ENCODE measurements around the gene ACVRL1. TPM values are rescaled to one million over a fixed set of nuclear protein-coding genes. Genes with fewer than 3 reads are reported as not detected.

The ACVRL1 gene
- total and polyA plus RNA-seq, 9 of the 15 experiments (the other 6 are each of a cell fraction or from before 2014, with no cell fraction given), result 0.07 to 1.4 (median 0.30) TPM

- TF ChIP-seq ZBTB1 (CRISPR knock-in tag; IDR thresholded peaks at IDR 0.05; ENCODE audit: borderline replicate concordance, low read depth) (peak; percentile 95), ZFPM2 (CRISPR knock-in tag; IDR thresholded peaks at IDR 0.05) (no peak), SIRT6 (IDR thresholded peaks at IDR 0.05; ENCODE audit: low read depth, low read length) (no peak), ZNF134 (CRISPR knock-in tag; conservative IDR thresholded peaks at IDR 0.05) (no peak)
These were observed 6.0 kb upstream of the ACVRL1 start (continued) for GRCh38 chr12:51901121-51901817.

DNA sequence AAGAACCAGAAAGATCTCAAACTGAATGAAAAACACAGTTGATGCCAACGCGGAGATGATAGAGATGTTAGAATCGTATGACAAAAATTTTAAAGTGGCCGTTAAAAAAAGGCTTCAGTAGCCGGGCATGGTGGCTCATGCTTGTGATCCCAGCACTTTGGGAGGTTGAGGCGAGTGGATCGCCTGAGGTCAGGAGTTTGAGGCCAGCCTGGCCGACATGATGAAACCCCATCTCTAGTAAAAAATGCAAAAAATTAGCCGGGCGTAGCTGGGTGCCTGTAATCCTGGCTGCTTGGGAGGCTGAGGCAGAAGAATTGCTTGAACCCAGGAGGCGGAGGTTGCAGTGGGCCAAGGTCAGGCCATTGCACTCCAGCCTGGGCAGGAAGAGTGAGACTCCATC is 5.4 kb upstream of the ACVRL1 start:
- no TSS peak for BruUV-seq (replicated peaks)
- peaks cover 24 to 30% of the 10 kb centered on the region in 2 experiments for H3K4me1 ChIP-seq (replicated peaks in 1 of 2; ENCODE audit: control insufficient read depth in 2 of 2, insufficient read depth in 2 of 2, low read length in 2 of 2)
- FAIRE-seq (no peak), DNase-seq (ENCODE audit: extremely low read depth in 1 of 4, low spot score in 3 of 4) (no peak), ATAC-seq (no peak)
- no peak overlapping the region for H2AFZ ChIP-seq (ENCODE audit: low read depth, low read length)
- H3K79me2 ChIP-seq (ENCODE audit: control insufficient read depth, insufficient read depth, low read length), result no peaks in the 10 kb centered on the region
- no peak overlapping the region for H3K4me3 ChIP-seq
- no peaks in the 10 kb centered on the region; the same call in 1 of the 2 replicates for H3K9me3 ChIP-seq (replicated peaks; ENCODE audit: control insufficient read depth, insufficient read depth, low read depth, low read length)
- H3K36me3 ChIP-seq (ENCODE audit: control insufficient read depth, insufficient read depth, low read length), result no peaks in the 10 kb centered on the region
- H3K27me3 ChIP-seq (ENCODE audit: control insufficient read depth in 2 of 2, insufficient read depth in 2 of 2, low read length in 2 of 2), result no peaks in the 10 kb centered on the region
- no peak overlapping the region for H3K4me2 ChIP-seq (ENCODE audit: insufficient read depth, low read length)
- no peak overlapping the region for H3K9ac ChIP-seq (ENCODE audit: insufficient read depth in 1 of 2, low read depth in 2 of 2, low read length in 2 of 2)
- ChIA-PET CTCF (ENCODE audit: low intra/inter-chr PET ratio) (no interaction called here), POLR2A (interaction anchor here (1.2 kb wide), 1 partner anchor 16 kb away, joined by 3 read pairs; no protein-coding TSS in a partner anchor)
- 84% methylated on average over 10 of the region's 11 CpGs for WGBS (ENCODE audit: insufficient coverage, low coverage, missing lambda C conversion rate)
- intact Hi-C loops (cut with micrococcal nuclease), result no loop called here
- H4K20me1 ChIP-seq (replicated peaks; ENCODE audit: control insufficient read depth, insufficient read depth, low read length), result no peaks in the 10 kb centered on the region
- in situ Hi-C loops (cut with MboI), result no loop called here
- H3K9me1 ChIP-seq (ENCODE audit: control insufficient read depth, insufficient read depth, low read length), result no peaks in the 10 kb centered on the region
- no peak overlapping the region for H3K27ac ChIP-seq (ENCODE audit: extremely low read depth, low read depth, low read length)
- no peak for TF ChIP-seq PHB2 (IDR thresholded peaks at IDR 0.05; ENCODE audit: low read depth)
- TF ChIP-seq TFAP4 (CRISPR knock-in tag; IDR thresholded peaks at IDR 0.05; ENCODE audit: borderline replicate concordance), result no peak
- no peak for TF ChIP-seq ATF1 (CRISPR knock-in tag; IDR thresholded peaks at IDR 0.05)
- TF ChIP-seq ATF1 (tag; IDR thresholded peaks at IDR 0.05), result no peak
- TF ChIP-seq, protein P1, sequence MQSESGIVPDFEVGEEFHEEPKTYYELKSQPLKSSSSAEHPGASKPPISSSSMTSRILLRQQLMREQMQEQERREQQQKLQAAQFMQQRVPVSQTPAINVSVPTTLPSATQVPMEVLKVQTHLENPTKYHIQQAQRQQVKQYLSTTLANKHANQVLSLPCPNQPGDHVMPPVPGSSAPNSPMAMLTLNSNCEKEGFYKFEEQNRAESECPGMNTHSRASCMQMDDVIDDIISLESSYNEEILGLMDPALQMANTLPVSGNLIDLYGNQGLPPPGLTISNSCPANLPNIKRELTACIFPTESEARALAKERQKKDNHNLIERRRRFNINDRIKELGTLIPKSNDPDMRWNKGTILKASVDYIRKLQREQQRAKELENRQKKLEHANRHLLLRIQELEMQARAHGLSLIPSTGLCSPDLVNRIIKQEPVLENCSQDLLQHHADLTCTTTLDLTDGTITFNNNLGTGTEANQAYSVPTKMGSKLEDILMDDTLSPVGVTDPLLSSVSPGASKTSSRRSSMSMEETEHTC (IDR thresholded peaks at IDR 0.05), result no peak
